ENCODE data around the gene LYPD5. TPM values are rescaled to one million over a fixed set of nuclear protein-coding genes. Genes with fewer than 3 reads are reported as not detected.
A peak's percentile ranks its signal among the peaks of the same experiment; 100 is the strongest.

Gene LYPD5
- total RNA-seq, 1 experiment from 2014 or later, result 0.87 TPM

GRCh38 chr19:43783636-43784035, 18.6 kb downstream of the LYPD5 start:
- TF ChIP-seq CTCF (IDR thresholded peaks at IDR 0.05) (no peak), REST (IDR thresholded peaks at IDR 0.05; ENCODE audit: insufficient read depth in 1 of 2, low read depth in 2 of 2, low read length in 1 of 2) (no peak), POLR2AphosphoS5 (IDR thresholded peaks at IDR 0.05; ENCODE audit: low read depth, low read length) (no peak), SIN3A (IDR thresholded peaks at IDR 0.05; ENCODE audit: borderline replicate concordance, insufficient read depth, low read depth, low read length) (no peak), TCF7L2 (IDR thresholded peaks at IDR 0.05; ENCODE audit: low read depth, low read length) (no peak)
- no peaks in the 10 kb centered on the region for H3K9me3 ChIP-seq (ENCODE audit: control insufficient read depth, insufficient read depth, low read depth, low read length)
- H3K4me3 ChIP-seq (ENCODE audit: low read depth in 2 of 2, low read length in 2 of 2), result peak overlapping the region; percentile 11 to 40; a peak in 3 of 4 replicates
- peak overlapping the region; percentile 98 for H3K27ac ChIP-seq (ENCODE audit: low read length)
- in situ Hi-C loops (cut with HindIII; ENCODE audit: low pct_unique_long_range_greater_than_20kb, low sequenced_read_pairs), result no loop called here
- ChIA-PET CTCF (no interaction called here), POLR2A (no interaction called here)
- no TSS peak for BruUV-seq (replicated peaks)
- intact Hi-C loops (cut with micrococcal nuclease; ENCODE audit: unreplicated experiment), result no loop called here
- DNase-seq (ENCODE audit: low read depth, low spot score) (no peak), ATAC-seq (no peak)
- no peaks in the 10 kb centered on the region; the same call in 1 of the 2 replicates for H3K36me3 ChIP-seq (ENCODE audit: control insufficient read depth, insufficient read depth, low read length)
- no peaks in the 10 kb centered on the region for H3K27me3 ChIP-seq (ENCODE audit: control insufficient read depth, insufficient read depth, low read length)
- H3K4me1 ChIP-seq (ENCODE audit: control insufficient read depth, insufficient read depth, low read length), result peaks cover 53% of the 10 kb centered on the region

GRCh38 chr19:43782689-43783231, 19.5 kb downstream of the LYPD5 start:
- Histone ChIP-seq H3K27ac (ENCODE audit: low read length) (peak overlapping the region; percentile 98), H3K36me3 (ENCODE audit: control insufficient read depth, insufficient read depth, low read length) (no peaks in the 10 kb centered on the region; the same call in 1 of the 2 replicates), H3K27me3 (ENCODE audit: control insufficient read depth, insufficient read depth, low read length) (no peaks in the 10 kb centered on the region), H3K4me1 (ENCODE audit: control insufficient read depth, insufficient read depth, low read length) (peaks cover 59% of the 10 kb centered on the region), H3K4me3 (ENCODE audit: low read depth in 2 of 2, low read length in 2 of 2) (peak overlapping the region; percentile 30 to 47), H3K9me3 (ENCODE audit: control insufficient read depth, insufficient read depth, low read depth, low read length) (no peaks in the 10 kb centered on the region)
- intact Hi-C loops (cut with micrococcal nuclease; ENCODE audit: unreplicated experiment) (no loop called here), in situ Hi-C loops (cut with HindIII; ENCODE audit: low pct_unique_long_range_greater_than_20kb, low sequenced_read_pairs) (no loop called here)
- BruUV-seq (replicated peaks), result no TSS peak
- CTCF ChIA-PET, result no interaction called here
- POLR2A ChIA-PET, result no interaction called here
- DNase-seq (ENCODE audit: low read depth, low spot score) (no peak), ATAC-seq (peak; percentile 12; the same call in 1 of the 2 replicates)
- no peak for TF ChIP-seq CTCF (IDR thresholded peaks at IDR 0.05)
- TF ChIP-seq TCF7L2 (IDR thresholded peaks at IDR 0.05; ENCODE audit: low read depth, low read length), result no peak
- TF ChIP-seq REST (IDR thresholded peaks at IDR 0.05; ENCODE audit: insufficient read depth in 1 of 2, low read depth in 2 of 2, low read length in 1 of 2), result no peak
- TF ChIP-seq SIN3A (IDR thresholded peaks at IDR 0.05; ENCODE audit: borderline replicate concordance, insufficient read depth, low read depth, low read length), result no peak
- no peak for TF ChIP-seq POLR2AphosphoS5 (IDR thresholded peaks at IDR 0.05; ENCODE audit: low read depth, low read length)
